Measurements from ENCODE around the gene CNTNAP2. TPM values are rescaled to one million over a fixed set of nuclear protein-coding genes. Genes with fewer than 3 reads are reported as not detected.

CNTNAP2 gene
- total RNA-seq, 1 experiment from 2014 or later = 64.5 TPM

GRCh38 chr7:148288592-148289151, 2172.1 kb downstream of the CNTNAP2 start:
- no peak overlapping the region for H3K4me2 ChIP-seq (ENCODE audit: insufficient read depth, insufficient read length, low read length)
- H3K14ac ChIP-seq (ENCODE audit: insufficient read depth, low read length) = no peak overlapping the region
- Mint-ChIP-seq H3K27ac (no peak overlapping the region), H3K4me1 (peaks cover 25 to 34% of the 10 kb centered on the region in 2 experiments), H3K4me3 (no peak overlapping the region), H3K27me3 (ENCODE audit: low read depth) (no peaks in the 10 kb centered on the region), H3K36me3 (ENCODE audit: insufficient read depth in 1 of 3, low read depth in 3 of 3) (peaks cover 0 to 5% (median 2%) of the 10 kb centered on the region in 3 experiments; a peak in 3 of 7 replicates), H3K9me3 (peaks cover 3 to 6% of the 10 kb centered on the region in 2 experiments; a peak in 4 of 5 replicates)
- no peak overlapping the region for H2AFZ ChIP-seq (ENCODE audit: low read length)
- no peak overlapping the region for H4K5ac ChIP-seq (ENCODE audit: insufficient read length, low read depth, low read length)
- no peak overlapping the region for H2BK12ac ChIP-seq (ENCODE audit: insufficient read length, low read depth, low read length)
- H3K4ac ChIP-seq (ENCODE audit: low read depth, low read length) = no peak overlapping the region
- H3K23ac ChIP-seq (ENCODE audit: insufficient read length, low read depth, low read length) = no peak overlapping the region
- H3K27ac ChIP-seq (ENCODE audit: insufficient read length, low read depth, low read length) = no peak overlapping the region
- H3K18ac ChIP-seq (ENCODE audit: insufficient read length, low read depth, low read length) = no peak overlapping the region
- H3K9ac ChIP-seq (ENCODE audit: extremely low read depth, insufficient read length, low read length) = no peak overlapping the region
- H4K91ac ChIP-seq (ENCODE audit: insufficient read length, low read depth, low read length) = no peak overlapping the region
- no peak overlapping the region for H3T11ph ChIP-seq (ENCODE audit: low read length)
- no peak overlapping the region for H3K56ac ChIP-seq (ENCODE audit: insufficient read length, low read depth, low read length)
- no peaks in the 10 kb centered on the region for H3K23me2 ChIP-seq (ENCODE audit: insufficient read length, low read depth, low read length, poor library complexity, severe bottlenecking)
- no CpG with 5 or more reads among the region's 1 CpG for WGBS (ENCODE audit: extremely low coverage, insufficient read length, low lambda C conversion rate)
- TF ChIP-seq, protein P1, sequence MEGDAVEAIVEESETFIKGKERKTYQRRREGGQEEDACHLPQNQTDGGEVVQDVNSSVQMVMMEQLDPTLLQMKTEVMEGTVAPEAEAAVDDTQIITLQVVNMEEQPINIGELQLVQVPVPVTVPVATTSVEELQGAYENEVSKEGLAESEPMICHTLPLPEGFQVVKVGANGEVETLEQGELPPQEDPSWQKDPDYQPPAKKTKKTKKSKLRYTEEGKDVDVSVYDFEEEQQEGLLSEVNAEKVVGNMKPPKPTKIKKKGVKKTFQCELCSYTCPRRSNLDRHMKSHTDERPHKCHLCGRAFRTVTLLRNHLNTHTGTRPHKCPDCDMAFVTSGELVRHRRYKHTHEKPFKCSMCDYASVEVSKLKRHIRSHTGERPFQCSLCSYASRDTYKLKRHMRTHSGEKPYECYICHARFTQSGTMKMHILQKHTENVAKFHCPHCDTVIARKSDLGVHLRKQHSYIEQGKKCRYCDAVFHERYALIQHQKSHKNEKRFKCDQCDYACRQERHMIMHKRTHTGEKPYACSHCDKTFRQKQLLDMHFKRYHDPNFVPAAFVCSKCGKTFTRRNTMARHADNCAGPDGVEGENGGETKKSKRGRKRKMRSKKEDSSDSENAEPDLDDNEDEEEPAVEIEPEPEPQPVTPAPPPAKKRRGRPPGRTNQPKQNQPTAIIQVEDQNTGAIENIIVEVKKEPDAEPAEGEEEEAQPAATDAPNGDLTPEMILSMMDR (conservative IDR thresholded peaks at IDR 0.05) = no peak
- no peaks in the 10 kb centered on the region for H4K20me1 ChIP-seq (ENCODE audit: control insufficient read depth, insufficient read depth, insufficient read length)
- peaks cover 3% of the 10 kb centered on the region; the same call in 1 of the 2 replicates for H3K4me1 ChIP-seq (ENCODE audit: insufficient read depth, low read length)
- no peak overlapping the region for H2BK120ac ChIP-seq (ENCODE audit: low read depth, low read length, poor library complexity, severe bottlenecking)
- no peak overlapping the region for H2BK15ac ChIP-seq (ENCODE audit: low read depth, low read length)
- no peak overlapping the region for H2BK20ac ChIP-seq (ENCODE audit: low read depth, low read length, poor library complexity, severe bottlenecking)
- no peak overlapping the region for H2AK5ac ChIP-seq (ENCODE audit: insufficient read length, low read length)
- no peaks in the 10 kb centered on the region for H3K27me3 ChIP-seq (ENCODE audit: insufficient read depth, low read length)
- no peak overlapping the region for H2BK5ac ChIP-seq (ENCODE audit: insufficient read length, low read length)
- no peak overlapping the region for H4K8ac ChIP-seq (replicated peaks; ENCODE audit: insufficient read length, low read depth, low read length)
- no peaks in the 10 kb centered on the region for H3K79me2 ChIP-seq (ENCODE audit: insufficient read depth, low read length)
- no peaks in the 10 kb centered on the region for H3K79me1 ChIP-seq (ENCODE audit: insufficient read depth, low read depth, low read length, poor library complexity, severe bottlenecking)
- DNase-seq = no peak
- H3K9me3 ChIP-seq (ENCODE audit: control insufficient read depth, low read depth, low read length) = no peaks in the 10 kb centered on the region
